ENCODE measurements around the gene UBR1.
"Not testable (repeated sequence)": the region's sequence is repeated elsewhere in the genome, so short reads cannot be mapped to it uniquely, and the experiment has no call there.

The UBR1 gene

DNA sequence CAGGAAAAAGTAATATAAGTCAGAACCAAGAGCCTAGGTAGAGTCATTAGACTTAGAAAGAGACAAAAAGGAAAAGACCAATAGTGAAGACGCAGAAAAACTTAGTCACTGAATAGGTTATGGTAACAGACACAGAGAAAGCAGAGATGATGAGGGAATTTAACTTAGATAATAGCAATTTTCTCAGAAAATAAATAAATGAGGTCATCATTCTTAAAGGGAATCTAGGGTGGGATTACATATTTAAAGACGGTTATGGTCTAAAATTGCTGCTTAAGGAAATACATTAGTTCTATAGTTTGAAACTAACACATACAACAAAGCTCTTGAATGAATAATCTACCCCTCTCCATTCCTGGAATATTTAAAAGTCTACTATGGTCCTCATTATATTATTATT, 59.4 kb downstream of the UBR1 start:
- no peak for DNase-seq

DNA sequence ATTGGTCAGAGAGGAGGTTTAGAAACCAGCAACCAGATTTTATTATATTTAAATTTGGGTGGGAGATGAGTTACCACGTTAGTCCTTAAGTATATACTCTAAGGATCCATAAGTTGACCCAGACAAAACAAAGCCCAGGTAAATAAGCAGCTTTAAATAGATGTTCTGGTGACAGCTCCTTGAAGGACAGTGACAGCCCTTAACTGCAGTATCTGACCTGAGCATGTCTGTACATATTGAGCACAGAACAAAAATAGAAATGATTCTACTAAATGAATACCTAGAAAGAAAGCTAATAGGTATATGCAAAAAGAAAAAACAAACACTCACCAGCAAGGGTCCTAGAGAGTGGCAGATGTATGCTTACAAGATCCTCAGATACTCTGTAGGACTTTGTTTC, 63.0 kb downstream of the UBR1 start:
- no peak for DNase-seq

DNA sequence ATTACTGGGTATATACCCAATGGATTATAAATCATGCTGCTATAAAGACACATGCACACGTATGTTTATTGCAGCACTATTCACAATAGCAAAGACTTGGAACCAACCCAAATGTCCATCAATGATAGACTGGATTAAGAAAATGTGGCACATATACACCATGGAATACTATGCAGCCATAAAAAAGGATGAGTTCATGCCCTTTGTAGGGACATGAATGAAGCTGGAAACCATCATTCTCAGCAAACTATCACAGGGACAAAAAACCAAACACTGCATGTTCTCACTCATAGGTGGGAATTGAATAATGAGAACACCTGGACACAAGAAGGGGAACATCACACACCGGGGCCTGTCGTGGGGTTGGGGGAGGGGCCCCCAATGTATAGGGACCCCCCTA, 64.8 kb downstream of the UBR1 start:
- not testable (repeated sequence) for DNase-seq

DNA sequence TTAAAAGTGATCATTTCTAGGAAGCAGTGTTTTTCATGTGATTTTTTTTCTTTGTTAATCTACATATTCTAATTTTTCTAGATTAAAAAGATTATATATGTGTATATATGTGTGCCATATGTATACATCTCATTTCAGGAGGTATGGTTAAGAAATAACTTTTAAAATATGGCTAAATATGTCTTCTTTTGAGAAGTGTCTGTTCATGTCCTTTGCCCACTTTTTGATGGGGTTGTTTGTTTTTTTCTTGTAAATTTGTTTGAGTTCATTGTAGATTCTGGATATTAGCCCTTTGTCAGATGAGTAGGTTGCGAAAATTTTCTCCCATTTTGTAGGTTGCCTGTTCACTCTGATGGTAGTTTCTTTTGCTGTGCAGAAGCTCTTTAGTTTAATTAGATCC, 70.6 kb downstream of the UBR1 start:
- DNase-seq: not testable (repeated sequence)

DNA sequence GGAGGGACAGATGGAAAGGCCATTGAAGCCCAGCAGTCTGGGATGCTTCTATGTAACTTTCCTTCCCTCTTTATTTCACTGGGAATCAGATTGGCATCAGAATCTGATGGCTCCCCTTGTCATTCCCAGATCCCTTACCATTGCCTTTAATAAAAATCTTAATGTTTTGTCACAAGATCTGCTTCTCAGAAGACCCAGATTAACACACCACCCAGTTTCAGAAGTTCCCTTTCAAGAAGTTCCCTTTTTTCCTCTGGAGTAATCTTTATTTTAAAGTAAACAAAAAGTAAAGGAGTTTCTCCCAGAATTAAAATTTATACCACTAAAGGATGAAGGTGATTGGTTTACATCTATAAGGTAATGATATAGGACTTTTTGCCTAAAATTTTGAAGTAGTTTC, 76.4 kb downstream of the UBR1 start:
- no peak for DNase-seq

DNA sequence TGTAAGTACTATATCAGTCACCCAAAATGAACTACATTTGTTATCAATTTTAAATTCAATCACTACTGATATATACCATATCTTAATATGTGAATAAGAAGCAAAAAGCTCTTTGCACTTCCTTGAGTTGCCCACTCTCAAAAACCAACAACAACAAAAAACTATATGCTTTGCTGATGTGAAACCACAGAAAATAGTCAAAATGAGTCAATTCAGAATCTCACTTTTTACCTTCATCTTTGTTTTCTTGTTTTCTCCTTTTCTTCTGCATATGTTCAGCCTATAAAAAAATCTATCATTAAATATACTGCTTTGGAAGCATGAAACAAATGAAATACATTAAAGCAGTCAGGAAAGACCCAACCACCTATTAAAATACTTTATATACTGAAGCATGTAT, 80.7 kb downstream of the UBR1 start:
- DNase-seq: no peak

DNA sequence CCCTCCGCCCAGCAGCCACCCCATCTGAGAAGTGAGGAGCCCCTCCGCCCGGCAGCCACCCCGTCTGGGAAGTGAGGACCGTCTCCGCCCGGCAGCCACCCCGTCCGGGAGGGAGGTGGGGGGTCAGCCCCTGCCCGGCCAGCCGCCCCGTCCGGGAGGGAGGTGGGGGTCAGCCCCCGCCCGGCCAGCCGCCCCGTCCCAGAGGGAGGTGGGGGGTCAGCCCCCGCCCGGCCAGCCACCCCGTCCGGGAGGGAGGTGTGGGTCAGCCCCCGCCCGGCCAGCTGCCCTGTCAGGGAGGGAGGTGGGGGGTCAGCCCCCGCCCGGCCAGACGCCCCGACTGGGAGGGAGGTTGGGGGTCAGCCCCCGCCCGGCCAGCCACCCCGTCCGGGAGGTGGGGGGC, 91.2 kb downstream of the UBR1 start:
- DNase-seq: not testable (repeated sequence)

DNA sequence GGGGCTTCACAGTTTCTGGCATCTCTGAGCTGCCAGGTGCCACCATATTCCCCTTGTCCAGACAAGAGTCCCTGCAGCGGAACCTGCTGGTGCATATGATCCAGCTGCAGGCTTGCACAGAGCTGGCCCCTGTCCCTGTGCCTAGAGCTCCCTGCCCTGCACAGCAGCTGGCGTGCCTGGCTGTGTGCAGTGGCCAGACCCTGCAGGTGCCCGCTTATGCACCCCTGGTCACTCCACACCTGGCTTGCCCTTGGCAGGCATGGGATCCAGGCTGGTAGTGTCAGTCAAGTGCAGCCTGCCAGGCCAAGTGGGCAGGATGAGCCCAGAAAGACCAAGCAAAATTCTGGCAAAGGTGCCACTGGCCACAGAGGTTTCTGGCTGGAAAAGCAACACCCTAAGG, 96.6 kb downstream of the UBR1 start:
- no peak for DNase-seq

DNA sequence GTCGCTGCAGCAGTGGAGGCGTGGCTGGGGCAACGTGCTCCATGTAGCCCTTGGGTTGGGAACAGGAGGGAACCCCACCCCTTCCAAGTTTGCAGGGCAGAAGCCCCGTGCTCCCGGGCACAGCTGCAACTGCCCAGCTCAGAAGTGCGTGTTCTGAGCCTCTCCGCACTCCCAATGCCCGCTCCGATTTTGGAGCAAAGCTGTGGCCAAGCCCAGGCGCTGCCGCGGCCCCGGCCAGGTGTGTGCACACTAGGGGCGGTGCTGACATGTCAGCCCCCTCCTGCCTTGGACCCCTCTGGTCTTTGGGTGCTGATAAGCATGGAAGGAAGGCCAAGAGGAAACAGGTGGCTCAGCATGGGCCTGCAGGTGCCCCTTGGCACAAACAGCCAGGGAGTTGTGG, 97.7 kb downstream of the UBR1 start:
- DNase-seq: no peak

DNA sequence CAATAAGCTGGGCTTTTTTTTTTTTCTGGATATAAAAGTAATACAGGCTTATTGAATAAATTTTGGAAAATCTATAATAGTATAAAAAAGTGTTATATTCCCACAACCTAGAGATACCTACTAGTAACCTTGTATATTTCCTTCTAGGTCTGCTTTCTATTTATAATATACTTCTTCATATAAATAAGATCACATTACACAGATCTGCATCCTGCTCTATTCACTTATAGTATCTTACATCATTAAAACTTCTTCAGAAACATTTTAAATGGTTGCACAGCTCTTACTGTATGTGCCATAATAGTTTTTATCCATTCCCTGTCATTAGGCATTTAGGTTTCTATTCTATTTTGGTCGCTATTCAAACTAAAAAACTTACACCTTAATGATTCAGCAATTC, 98.3 kb downstream of the UBR1 start:
- DNase-seq: no peak

DNA sequence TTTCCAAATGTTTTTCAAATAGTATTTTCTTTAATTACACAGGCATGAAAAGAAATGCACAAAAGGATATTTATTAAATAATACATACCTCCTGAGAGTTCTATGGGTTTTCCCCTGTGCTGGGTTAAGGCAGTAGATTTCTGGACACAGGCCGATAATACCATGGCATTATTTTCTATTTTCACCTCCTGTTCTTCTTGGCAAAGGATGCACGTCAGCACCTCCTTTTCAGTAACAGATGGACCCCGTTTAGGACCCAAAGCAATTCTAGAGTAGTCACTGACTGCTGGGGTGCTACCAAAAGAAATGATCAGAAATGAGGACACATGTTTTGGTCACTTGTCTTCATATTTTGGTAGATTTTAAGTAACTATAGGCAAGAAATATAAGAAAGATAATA, 98.8 kb downstream of the UBR1 start:
- no peak for DNase-seq

DNA sequence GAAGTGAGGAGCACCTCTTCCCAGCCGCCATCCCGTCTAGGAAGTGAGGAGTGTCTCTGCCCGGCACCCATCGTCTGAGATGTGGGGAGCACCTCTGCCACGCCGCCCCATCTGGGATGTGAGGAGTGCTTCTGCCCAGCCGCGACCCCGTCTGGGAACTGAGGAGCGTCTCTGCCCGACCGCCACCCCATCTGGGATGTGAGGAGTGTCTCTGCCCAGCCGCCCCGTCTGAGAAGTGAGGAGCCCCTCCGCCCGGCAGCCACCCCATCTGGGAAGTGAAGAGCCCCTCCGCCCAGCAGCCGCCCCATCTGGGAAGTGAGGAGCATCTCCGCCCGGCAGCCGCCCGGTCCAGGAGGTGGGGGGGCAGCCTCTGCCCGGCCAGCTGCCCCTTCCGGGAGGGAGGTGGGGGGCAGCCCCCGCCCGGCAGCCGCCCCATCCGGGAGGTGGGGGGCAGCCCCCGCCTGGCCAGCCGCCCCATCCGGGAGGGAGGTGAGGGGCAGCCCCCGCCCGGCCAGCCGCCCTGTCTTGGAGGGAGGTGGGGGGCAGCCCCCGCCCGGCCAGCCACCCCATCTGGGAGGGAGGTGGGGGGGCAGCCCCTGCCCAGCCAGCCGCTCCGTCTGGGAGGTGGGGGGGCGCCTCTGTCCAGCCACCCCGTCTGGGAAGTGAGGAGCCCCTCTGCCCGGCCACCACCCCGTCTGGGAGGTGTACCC, 100.8 kb downstream of the UBR1 start:
- DNase-seq: not testable (repeated sequence)

DNA sequence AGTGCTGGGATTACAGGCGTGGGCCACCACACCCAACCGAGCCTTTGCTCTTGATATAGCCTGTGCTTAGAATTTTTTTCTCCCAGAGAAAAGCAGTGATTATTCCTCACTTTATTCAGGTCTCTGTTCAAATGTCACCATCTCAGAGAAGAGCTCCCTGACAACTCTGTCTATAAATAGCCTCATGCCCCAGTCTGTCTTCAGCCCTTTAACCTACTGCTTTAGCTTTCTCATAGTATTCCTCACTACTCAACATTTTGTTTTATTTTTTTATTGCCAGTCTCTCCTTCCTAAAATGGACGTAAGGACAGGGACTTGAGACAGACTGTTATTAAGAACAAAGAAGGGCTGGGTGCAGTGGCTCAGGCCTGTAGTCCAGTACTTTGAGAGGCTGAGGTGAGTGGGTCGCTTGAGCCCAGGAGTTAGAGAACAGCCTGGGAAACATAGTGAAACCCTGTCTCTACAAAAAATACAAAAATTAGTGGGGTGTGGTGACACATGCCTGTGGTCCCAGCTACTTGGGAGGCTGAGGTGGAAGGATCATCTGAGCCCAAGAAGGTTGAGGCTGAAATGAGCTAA, 106.5 kb downstream of the UBR1 start:
- DNase-seq: no peak

DNA sequence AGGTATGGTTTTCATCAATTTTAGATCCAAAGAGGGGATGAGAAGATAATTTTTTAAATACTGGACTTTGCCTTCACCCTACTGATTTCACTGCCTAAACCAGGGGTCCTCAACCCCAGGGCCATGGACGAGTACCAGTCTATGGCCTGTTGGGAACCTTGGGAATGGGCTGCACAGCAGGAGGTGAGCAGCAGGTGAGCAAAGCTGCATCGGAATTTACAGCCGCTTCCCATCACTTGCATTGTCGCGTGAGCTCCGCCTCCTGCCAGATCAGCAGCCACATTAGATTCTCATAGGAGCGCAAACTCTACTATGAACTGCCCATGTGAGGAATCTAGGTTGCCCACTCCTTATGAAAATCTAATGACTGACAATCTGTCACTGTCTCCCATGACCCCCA, 109.0 kb downstream of the UBR1 start:
- DNase-seq: no peak

DNA sequence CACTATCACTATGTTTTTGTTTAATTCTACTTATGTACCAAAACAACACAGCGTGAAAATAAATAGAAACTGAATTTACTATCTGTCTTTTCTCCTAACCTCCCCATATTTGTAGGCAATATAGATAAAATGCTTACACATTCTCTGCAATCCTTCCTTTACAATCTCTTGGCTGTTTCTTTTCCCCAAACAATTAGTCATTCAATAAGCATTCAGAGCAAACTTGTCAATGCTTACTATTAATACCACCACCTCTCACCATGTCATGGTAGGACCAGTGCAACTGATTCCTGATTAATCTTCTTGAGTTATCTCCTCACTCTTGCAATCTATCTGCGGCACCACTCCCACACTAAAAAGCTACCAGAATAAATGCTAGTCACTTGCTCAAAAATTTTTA, 111.3 kb downstream of the UBR1 start:
- DNase-seq: no peak

DNA sequence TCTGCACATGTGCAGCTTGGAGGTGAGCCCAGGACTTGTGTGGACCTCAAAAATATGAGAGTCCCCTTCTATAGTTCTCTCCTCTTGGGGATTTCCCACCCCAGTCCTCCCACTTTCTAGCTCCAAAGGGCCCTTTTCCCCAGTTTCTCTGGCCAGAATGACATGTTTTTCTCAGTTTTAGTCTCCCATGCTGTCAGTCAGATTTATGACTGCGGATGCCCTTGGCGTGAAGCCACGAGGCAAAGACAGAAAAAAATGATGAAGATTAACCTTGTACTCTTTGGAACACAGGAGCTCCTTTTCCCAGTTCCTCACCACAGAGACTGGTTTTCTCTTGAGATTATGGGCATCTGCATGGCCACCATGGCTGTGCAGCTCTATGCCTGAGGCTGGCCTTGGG, 113.2 kb downstream of the UBR1 start:
- no peak for DNase-seq

DNA sequence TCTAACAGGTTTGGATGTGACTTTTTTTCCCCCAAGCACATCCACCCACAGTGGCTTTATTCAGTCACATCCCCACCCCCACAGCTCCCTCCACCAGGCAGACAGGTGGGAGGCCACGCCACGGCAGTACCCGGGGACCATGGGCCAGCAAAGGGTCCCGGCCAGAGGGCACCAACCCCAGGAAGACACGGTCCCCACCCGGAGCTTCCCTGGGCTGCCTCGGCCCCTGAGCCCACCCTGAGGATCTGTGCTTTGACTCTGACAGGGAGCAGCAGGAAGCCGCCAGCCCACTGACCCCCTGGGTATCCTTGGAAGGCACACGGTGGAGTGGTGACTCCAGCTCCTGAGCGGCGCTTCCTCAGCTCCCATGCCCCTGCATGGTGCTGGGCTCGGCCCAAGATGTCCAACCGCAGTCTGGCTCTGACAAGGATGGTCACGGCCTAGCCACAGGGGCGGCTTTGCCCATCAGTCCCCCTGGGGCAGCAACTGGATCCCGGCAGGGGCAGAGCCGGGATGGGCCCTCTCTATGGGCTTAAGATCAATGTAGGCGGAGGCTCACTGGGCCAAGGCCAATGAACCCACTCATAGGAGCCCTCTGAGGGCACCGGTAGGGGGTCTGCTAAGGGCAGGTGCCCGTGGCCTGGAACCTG, 119.0 kb downstream of the UBR1 start:
- no peak for DNase-seq

DNA sequence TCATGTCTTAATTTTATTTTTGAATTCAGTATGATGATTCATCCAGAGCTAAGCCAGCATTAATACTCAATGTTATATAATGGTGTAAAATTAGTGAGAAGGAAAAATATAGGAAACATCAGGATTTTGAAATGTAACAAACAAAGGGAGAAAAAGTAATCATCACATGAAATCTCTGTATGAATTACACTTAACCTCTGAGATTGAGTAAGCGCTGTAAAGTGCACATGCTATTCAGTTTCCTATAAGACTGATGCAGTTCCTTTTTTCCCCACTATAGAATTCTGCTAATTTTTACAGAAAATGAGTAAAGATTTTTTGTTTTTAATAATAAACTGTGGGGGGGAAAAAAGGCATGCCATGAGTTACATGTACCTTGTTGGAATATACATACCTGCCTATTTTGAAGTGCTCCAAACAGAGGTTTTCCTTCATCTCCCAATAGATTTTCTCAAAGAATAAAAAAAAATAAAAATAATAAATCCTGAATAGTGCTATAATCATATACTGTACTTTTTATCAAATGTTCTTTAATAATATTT, 121.3 kb downstream of the UBR1 start:
- DNase-seq: no peak

DNA sequence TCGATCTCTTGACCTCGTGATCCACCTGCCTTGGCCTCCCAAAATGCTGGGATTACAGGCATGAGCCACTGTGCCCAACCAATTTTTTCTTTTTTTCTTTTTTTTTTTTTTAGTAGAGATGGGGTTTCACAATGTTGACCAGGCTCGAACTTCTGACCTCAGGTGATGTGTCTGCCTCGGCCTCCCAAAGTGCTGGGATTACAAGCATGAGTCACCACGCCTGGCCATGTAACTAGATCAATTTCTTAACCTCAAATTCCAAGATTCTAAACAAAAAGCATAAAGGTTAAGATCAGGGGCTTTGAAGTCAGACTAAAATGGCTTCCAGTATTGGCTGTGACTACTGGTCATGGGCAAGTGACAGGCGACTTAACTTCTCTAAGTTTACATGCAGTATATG, 126.7 kb downstream of the UBR1 start:
- DNase-seq: not testable (repeated sequence)

DNA sequence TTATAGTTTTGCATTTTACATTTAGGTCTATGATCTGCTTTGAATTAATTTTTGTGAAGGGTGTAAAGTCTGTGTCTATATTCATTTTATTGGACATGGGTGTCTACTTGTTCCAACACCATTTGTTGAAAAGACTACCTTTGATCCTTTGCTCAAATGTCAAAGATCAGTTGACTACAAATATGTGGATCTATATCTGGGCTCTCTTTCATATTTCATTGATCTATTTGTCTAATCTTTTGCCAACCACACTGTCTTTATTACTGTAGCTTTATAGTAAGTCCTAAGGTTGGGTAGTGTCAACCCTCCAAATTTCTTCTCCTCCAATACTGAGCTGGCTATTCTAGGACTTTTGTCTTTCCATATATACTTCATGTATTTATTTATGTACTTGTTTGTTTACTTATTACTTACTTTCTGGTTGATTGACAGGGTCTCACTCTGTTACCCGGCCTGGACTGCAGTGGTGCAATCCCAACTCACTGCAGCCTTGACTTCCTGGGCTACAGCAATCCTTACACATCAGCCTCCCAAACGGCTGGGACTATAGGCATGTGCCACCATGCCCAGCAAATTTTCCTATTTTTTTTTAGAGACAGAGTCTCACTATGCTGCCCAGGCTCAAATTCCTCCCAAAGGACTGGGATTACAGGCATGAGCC, 131.5 kb downstream of the UBR1 start:
- no peak for DNase-seq

DNA sequence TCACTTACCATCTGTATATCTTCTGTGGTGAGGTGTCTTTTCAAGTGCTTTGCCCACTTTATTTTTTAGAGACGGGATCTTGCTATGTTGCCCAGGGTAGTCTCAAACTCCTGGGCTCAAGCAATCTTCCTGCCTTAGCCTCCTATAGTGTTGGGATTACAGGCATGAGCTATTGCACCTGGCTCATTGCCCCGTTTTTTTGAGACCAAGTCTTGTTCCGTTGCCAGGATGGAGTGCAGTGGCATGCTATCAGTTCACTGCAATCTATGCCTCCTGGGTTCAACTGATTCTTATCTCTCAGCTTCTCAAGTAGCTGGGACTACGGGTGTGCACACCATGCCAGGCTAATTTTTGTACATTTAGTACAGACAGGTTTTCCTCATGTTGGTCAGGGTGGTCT, 132.7 kb downstream of the UBR1 start:
- no peak for DNase-seq

DNA sequence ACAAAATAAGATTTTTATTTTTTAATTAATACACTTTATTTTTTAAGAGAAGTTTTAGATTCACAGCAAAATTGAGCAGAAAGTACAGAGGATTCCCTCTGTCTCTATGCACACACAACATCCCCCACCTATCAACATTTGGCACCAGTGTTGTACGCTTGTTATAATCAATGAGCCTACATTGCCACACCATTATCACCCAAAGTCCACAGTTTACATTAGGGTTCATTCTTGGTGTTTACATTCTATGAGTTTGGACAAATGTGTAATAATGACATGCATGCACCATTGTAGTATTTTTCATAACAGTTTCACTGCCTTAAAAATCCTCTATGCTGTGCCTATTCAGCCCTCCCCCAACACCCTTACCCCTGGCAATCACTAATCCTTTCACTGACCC, 134.0 kb downstream of the UBR1 start:
- no peak for DNase-seq

DNA sequence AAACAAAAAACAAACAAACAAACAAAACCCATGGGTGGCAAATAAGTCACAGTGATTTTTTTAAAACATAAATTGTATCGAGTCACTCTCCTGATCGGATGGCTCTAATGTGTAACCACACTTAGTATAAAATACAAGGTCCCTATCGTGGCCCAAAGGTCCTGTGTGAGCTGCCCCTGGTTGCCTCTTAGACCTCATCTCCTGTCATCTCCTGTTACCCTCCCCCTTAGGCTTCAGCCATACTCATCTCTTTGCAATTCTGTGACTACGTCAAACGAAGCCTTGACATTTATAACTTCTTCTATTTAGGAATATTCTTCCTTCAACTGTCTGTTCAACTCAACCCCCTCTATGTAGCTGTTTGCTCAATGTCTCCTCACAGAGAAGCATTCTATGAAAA, 141.4 kb downstream of the UBR1 start:
- DNase-seq: no peak

DNA sequence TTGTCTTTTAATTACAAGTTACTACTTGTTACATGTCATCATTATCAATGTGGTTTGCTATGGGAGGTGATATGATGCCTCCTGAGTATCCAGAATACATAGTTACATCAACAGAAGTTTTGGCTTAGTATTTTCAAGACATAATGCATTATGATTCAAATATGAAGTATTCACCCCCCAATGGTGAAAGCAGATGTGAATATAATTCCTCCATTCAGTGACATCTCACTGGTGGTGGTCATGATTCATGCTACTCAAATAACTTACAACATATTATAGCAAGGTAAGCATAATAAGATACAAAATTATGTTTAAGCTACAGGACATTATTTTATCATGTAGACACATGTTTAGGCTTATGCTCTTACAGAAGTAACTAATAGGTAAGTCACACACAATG, 150.3 kb downstream of the UBR1 start:
- DNase-seq: no peak

All from CD4-positive, alpha-beta T cell treated with Interleukin-4 for 1 hour (primary cell).